HG02870 (cell line): ENCODE results near the gene CLBA1.
"Not testable (repeated sequence)": the region's sequence is repeated elsewhere in the genome, so short reads cannot be mapped to it uniquely, and the experiment has no call there.

Experiments
- ATAC-seq: cut with Tn5 transposase; IDR thresholded peaks from one replicate; pipeline ENCODE4 v1.9.1; 2021; ENCODE audit warnings: mild to moderate bottlenecking, moderate library complexity; ENCODE audit not compliant: unreplicated experiment

Gene CLBA1

GRCh38 chr14:105021656-105022275 is 36.2 kb downstream of the CLBA1 start:
- ATAC-seq: no peak

GRCh38 chr14:105022276-105022670 is 36.7 kb downstream of the CLBA1 start:
- no peak for ATAC-seq

GRCh38 chr14:105023144-105023543 is 37.6 kb downstream of the CLBA1 start:
- ATAC-seq: no peak

DNA sequence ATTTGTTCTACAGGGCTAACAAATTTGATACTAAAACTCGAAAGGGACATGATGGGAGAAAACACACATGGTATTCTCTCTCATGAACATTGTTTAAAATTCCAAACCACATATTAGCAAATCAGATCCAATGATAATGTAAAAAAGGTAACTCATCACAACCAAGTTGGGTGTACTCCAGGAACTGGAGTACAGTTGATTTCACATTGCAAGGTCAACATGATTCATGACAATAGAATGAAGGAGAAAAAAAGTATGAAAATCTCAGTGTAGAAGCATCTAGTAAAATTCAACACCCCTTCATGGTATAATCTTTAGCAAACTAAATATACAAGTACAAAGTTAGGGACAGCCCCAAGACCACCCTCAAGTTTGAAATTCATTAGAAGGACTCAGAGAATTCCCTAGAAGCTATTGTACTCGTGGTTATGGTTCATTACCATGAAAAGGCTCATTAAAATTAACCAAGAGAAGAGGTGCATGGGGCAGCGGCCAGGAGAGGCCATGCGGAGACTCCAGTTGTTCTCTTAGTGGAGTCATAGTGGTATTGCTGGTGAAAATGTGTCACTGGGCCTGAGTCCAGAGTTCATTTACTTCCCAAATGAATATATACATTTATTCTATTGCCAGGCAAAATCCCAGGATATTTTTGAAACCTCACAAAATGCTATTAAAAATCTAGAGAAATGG is 38.3 kb downstream of the CLBA1 start:
- ATAC-seq: no peak

- no peak for ATAC-seq
Observed at GRCh38 chr14:105025429-105025828, 39.8 kb downstream of the CLBA1 start.

DNA sequence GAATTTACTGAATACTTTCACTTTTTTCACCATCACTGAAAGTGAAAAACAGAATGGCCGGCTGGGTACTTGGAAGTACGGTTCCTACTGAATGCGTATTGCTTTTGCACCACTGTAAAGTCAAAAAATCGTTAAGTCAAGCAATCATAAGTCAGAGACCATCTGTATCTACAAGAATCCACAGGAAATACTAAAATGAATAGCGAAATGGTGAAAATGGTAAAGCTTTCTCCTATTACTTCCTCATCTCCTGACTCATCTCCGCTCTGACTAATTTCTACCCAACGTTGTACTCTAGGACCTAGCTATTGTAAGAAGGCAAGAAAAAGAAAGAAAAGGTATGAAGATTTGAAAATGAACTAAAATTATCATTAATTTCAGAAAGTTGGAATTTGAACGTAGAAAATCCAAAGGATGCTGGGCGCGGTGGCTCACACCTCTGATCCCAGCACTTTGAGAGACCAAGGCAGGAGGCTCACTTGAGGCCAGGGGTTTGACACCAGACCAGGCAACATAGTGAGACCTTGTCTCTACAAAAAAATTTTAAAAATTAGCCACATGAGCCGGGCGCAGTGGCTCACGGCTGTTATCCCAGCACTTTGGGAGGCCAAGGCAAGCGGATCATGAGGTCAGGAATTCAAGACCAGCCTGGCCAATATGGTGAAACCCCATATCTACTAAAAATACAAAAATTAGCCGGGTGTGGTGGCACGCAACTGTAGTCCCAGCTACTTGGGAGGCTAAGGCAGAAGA is 40.6 kb downstream of the CLBA1 start:
- peak; percentile 37 for ATAC-seq

DNA sequence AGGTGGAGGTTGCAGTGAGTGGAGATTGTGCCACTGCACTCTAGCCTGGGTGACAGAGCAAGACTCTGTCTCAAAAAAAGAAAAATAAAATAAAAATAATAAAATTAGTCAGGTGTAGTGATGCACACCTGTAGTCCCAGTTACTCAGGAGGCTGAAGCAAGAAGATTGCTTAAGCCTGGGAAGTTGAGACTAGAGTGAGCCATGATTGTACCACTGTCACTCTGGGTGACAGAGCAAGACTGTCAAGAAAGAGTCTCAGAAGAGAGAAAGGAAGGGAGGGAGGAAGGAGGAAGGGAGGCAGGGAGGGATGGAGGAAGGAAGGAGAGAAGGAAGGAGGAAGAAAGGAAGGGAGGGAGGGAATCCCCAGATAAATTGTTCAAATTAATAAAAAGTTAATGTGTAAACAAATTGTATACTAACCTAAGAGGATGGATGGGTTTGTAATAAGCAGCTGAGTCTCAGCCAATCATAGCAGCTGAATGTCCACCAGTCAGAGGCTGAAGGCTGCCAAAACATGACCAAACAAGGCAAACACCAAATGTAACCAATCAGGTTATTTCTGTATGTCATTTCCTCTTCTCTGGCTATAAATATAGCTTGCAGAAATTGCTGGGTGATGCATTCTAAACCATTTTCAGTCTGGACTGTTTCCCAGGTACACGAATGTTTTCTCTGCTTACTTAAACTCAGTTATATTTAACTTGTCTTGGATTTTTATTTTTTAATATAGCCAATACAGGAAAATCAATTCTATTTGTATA is 41.4 kb downstream of the CLBA1 start:
- no peak for ATAC-seq

- ATAC-seq: not testable (repeated sequence)
Observed at GRCh38 chr14:105027718-105028117, 42.1 kb downstream of the CLBA1 start.

- no peak for ATAC-seq
Observed at GRCh38 chr14:105028251-105028927, 42.8 kb downstream of the CLBA1 start.

DNA sequence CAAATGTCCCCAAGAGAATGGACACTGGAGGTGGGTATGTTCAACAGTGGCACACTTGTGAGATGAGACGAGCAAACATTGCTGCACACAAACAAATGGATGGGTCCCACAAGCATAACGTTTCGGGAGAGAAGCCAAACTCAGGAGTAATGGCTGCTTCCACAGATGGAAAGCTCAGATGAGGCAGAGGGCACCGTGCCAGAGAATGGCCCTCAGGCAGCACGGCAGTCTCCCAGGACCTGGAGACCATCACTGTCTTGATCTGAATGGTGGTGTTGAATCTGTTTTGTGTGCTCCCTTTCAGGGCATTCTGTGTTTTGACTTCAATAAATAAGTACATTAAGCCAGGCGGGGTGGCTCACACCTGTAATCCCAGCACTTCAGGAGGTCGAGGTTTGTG is 43.8 kb downstream of the CLBA1 start:
- no peak for ATAC-seq

- ATAC-seq: no peak
Observed at GRCh38 chr14:105030194-105030593, 44.6 kb downstream of the CLBA1 start.

- ATAC-seq: no peak
Observed at GRCh38 chr14:105030836-105031396, 45.3 kb downstream of the CLBA1 start.

DNA sequence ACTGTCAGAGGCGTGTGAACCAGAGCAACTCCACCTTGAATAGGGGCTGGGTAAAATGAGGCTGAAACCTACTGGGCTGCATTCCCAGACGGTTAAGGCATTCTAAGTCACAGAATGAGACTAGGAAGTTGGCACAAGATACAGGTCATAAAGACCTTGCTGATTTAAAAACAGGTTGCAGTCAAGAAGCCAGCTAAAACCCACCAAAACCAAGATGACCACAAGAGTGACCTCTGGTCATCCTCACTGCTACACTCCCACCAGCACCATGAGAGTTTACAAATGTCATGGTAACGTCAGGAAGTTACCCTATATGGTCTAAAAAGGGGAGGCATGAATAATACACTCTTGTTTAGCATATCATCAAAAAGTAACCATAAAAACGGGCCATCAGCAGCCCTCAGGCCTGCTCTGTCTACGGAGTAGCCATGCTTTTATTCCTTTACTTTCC is 46.9 kb downstream of the CLBA1 start:
- ATAC-seq: not testable (repeated sequence)

- not testable (repeated sequence) for ATAC-seq
Observed at GRCh38 chr14:105033412-105033900, 47.9 kb downstream of the CLBA1 start.

- ATAC-seq: no peak
Observed at GRCh38 chr14:105034315-105035039, 48.9 kb downstream of the CLBA1 start.

- ATAC-seq: not testable (repeated sequence)
Observed at GRCh38 chr14:105035616-105036015, 50.0 kb downstream of the CLBA1 start.

GRCh38 chr14:105039458-105040205 is 54.0 kb downstream of the CLBA1 start:
- ATAC-seq: no peak

DNA sequence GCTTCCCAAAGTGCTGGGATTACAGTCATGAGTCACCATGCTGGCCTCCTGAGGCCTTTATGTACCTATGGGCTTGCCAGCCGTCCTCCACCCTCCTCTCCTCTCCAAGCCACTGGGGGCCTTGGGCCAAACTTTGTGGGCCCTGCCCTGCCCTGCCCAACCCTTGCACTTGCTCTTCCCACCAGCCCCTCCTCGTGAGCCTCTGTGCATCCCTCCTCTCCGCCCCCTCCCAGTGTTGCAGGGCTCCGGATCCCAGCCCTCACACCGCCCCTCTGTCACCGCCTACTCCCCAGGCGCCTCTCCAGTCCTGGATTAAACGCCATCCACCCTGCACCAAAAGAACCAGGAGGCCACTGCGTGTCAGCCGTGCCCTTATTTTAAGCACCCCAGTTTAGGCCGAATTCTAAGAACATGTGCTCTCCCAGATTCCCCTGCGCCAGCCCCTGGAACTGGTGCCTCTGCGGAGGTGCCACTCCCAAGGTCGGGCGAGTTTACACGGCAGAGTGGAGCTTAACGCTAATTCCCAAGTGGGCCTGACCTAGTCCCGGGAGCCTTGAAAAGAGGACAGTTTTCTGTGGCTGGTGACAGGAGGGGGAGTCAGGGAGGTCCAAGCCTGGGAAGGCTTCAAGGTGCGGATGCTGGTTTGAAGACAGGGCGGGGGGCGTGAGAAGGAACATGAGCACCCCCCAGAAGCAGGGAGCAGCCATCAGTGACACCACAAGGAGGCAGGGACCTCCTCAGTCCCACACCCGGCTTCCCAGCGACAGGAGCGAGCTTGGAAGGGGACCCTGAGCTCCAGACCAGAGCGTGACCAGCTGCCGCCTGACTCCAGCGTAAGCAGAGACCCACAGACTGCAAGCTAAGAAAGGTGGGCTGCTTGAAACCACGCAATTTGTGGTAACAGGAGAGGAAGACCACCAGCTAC is 56.5 kb downstream of the CLBA1 start:
- no peak for ATAC-seq
